H9 (cell line): ENCODE data around the gene DCP1A. TPM values are rescaled to one million over a fixed set of nuclear protein-coding genes. Genes with fewer than 3 reads are reported as not detected.

ENCODE experiments used
- DNase-seq: peaks from one replicate; pipeline ENCODE4 v3.0.0-alpha.2; 2017
- H2AFZ ChIP-seq: one replicate; pipeline ENCODE4 v1.6.1; 2013; ENCODE audit warnings: mild to moderate bottlenecking, low read length, control low read depth, moderate library complexity
- H2AK5ac ChIP-seq: 2 replicates; pipeline ENCODE4 v1.6.1; 2013; ENCODE audit warnings: low read length, control low read depth, mixed read lengths; ENCODE audit not compliant: insufficient read length
- H2BK120ac ChIP-seq: one replicate; pipeline ENCODE4 v1.6.1; 2013; ENCODE audit warnings: low read depth, mild to moderate bottlenecking, low read length, control low read depth, inconsistent platforms; ENCODE audit not compliant: poor library complexity, severe bottlenecking
- H2BK12ac ChIP-seq: 2 replicates; pipeline ENCODE4 v1.6.1; 2013; ENCODE audit warnings: low read length, control low read depth, mixed read lengths, low read depth; ENCODE audit not compliant: insufficient read length
- H2BK15ac ChIP-seq: 2 replicates; pipeline ENCODE4 v1.6.1; 2013; ENCODE audit warnings: low read depth, low read length, control low read depth
- H2BK20ac ChIP-seq: one replicate; pipeline ENCODE4 v1.6.1; 2013; ENCODE audit warnings: low read depth, mild to moderate bottlenecking, low read length, control low read depth, inconsistent platforms; ENCODE audit not compliant: poor library complexity, severe bottlenecking
- H2BK5ac ChIP-seq: 2 replicates; pipeline ENCODE4 v1.6.1; 2013; ENCODE audit warnings: low read length, control low read depth, mixed read lengths; ENCODE audit not compliant: insufficient read length
- H3K14ac ChIP-seq: 2 replicates; pipeline ENCODE4 v1.6.1; 2013; ENCODE audit warnings: low read length, control low read depth; ENCODE audit not compliant: insufficient read depth
- H3K18ac ChIP-seq: 2 replicates; pipeline ENCODE4 v1.6.1; 2013; ENCODE audit warnings: low read depth, mild to moderate bottlenecking, mixed read lengths, low read length, control low read depth; ENCODE audit not compliant: insufficient read length
- H3K23ac ChIP-seq: 2 replicates; pipeline ENCODE4 v1.6.1; 2013; ENCODE audit warnings: low read length, control low read depth, mixed read lengths, low read depth; ENCODE audit not compliant: insufficient read length
- H3K23me2 ChIP-seq: 2 replicates; pipeline ENCODE4 v1.6.1; 2013; ENCODE audit warnings: low read depth, mild to moderate bottlenecking, mixed read lengths, low read length, control low read depth; ENCODE audit not compliant: insufficient read length, poor library complexity, severe bottlenecking
- H3K27ac ChIP-seq: 2 replicates; pipeline ENCODE4 v1.5.1; 2013; ENCODE audit warnings: low read length, control low read depth, mixed read lengths, low read depth; ENCODE audit not compliant: insufficient read length
- H3K27me3 ChIP-seq: 2 replicates; pipeline ENCODE4 v1.6.1; 2013; ENCODE audit warnings: low read length, control low read depth, inconsistent platforms; ENCODE audit not compliant: insufficient read depth
- H3K4ac ChIP-seq: 2 replicates; pipeline ENCODE4 v1.6.1; 2013; ENCODE audit warnings: low read depth, mild to moderate bottlenecking, control low read depth, inconsistent platforms, low read length, moderate library complexity
- H3K4me1 ChIP-seq: 2 replicates; pipeline ENCODE4 v1.6.1; 2013; ENCODE audit warnings: low read length, control low read depth, inconsistent platforms; ENCODE audit not compliant: insufficient read depth
- H3K4me2 ChIP-seq: 2 replicates; pipeline ENCODE4 v1.6.1; 2013; ENCODE audit warnings: low read length, control low read depth, mixed read lengths; ENCODE audit not compliant: insufficient read length, insufficient read depth
- H3K56ac ChIP-seq: 2 replicates; pipeline ENCODE4 v1.6.1; 2013; ENCODE audit warnings: low read depth, mild to moderate bottlenecking, mixed read lengths, low read length, control low read depth; ENCODE audit not compliant: insufficient read length
- H3K79me1 ChIP-seq: 2 replicates; pipeline ENCODE4 v1.6.1; 2013; ENCODE audit warnings: low read depth, mild to moderate bottlenecking, moderate library complexity, low read length, control low read depth, inconsistent platforms; ENCODE audit not compliant: insufficient read depth, poor library complexity, severe bottlenecking
- H3K79me2 ChIP-seq: 2 replicates; pipeline ENCODE4 v1.6.1; 2013; ENCODE audit warnings: low read length, control low read depth, inconsistent platforms; ENCODE audit not compliant: insufficient read depth
- H3K9ac ChIP-seq: 2 replicates; pipeline ENCODE4 v1.6.1; 2013; ENCODE audit warnings: low read length, control low read depth, mixed read lengths; ENCODE audit not compliant: insufficient read length; ENCODE audit errors: extremely low read depth
- H3K9me3 ChIP-seq: one replicate; pipeline ENCODE4 v1.6.1; 2013; ENCODE audit warnings: low read depth, low read length, inconsistent platforms; ENCODE audit not compliant: control insufficient read depth
- H3T11ph ChIP-seq: one replicate; pipeline ENCODE4 v1.6.1; 2013; ENCODE audit warnings: mild to moderate bottlenecking, low read length, control low read depth, inconsistent platforms
- H4K20me1 ChIP-seq: one replicate; pipeline ENCODE4 v1.6.1; 2013; ENCODE audit not compliant: control insufficient read depth, insufficient read length, insufficient read depth
- H4K5ac ChIP-seq: 2 replicates; pipeline ENCODE4 v1.6.1; 2013; ENCODE audit warnings: low read depth, mild to moderate bottlenecking, mixed read lengths, low read length, control low read depth; ENCODE audit not compliant: insufficient read length
- H4K8ac ChIP-seq: replicated peaks from 2 replicates; pipeline ENCODE4 v1.6.1; 2013; ENCODE audit warnings: low read length, control low read depth, mixed read lengths, low read depth; ENCODE audit not compliant: insufficient read length
- H4K91ac ChIP-seq: 2 replicates; pipeline ENCODE4 v1.6.1; 2013; ENCODE audit warnings: low read depth, mild to moderate bottlenecking, moderate library complexity, mixed read lengths, low read length, control low read depth; ENCODE audit not compliant: insufficient read length
- H3K27ac Mint-ChIP-seq, 3 experiments: 2 replicates in 2 of 3; 3 replicates in 1 of 3; pipeline ENCODE4 v1.8.0; 2020 to 2021; ENCODE audit warnings: mixed read lengths in 3 of 3, mild to moderate bottlenecking in 1 of 3, moderate library complexity in 1 of 3
- H3K27me3 Mint-ChIP-seq: 2 replicates; pipeline ENCODE4 v1.8.0; 2021; ENCODE audit warnings: low read depth, mild to moderate bottlenecking, moderate library complexity, mixed read lengths
- H3K36me3 Mint-ChIP-seq, 3 experiments: 2 replicates in 2 of 3; 3 replicates in 1 of 3; pipeline ENCODE4 v1.8.0; 2020 to 2021; ENCODE audit warnings: low read depth in 3 of 3, mixed read lengths in 3 of 3; ENCODE audit not compliant: insufficient read depth in 1 of 3
- H3K4me1 Mint-ChIP-seq, 2 experiments: 2 replicates each; pipeline ENCODE4 v1.8.0; 2020; ENCODE audit warnings: mixed read lengths in 2 of 2
- H3K4me3 Mint-ChIP-seq, 2 experiments: 2 replicates in 1 of 2; 3 replicates in 1 of 2; pipeline ENCODE4 v1.8.0; 2020 to 2021; ENCODE audit warnings: mild to moderate bottlenecking in 2 of 2, mixed read lengths in 2 of 2, moderate library complexity in 1 of 2
- H3K9me3 Mint-ChIP-seq, 2 experiments: 2 replicates in 1 of 2; 3 replicates in 1 of 2; pipeline ENCODE4 v1.8.0; 2020; ENCODE audit warnings: mild to moderate bottlenecking in 2 of 2, mixed read lengths in 2 of 2, moderate library complexity in 1 of 2
- WGBS: extraction: QIAGEN DNeasy Blood & Tissue Kit; methylation state at CpG from one replicate; pipeline ENCODE4 v1.1.7; 2013; ENCODE audit warnings: missing lambda C conversion rate, low lambda C conversion rate, mixed read lengths; ENCODE audit not compliant: insufficient read length; ENCODE audit errors: extremely low coverage; 5-methylcytosine and 5-hydroxymethylcytosine counted together
- total RNA-seq: library from RNA; stranded (reverse); gene quantifications from 2 replicates; pipeline ENCODE4 v1.2.1, GENCODE V29; 2021
- TF ChIP-seq, protein P1 (sequence below): fragments of 200-600 bp; sonication (generic); conservative IDR thresholded peaks from 3 replicates; pipeline ENCODE4 v1.8.0; 2021; ENCODE audit warnings: antibody characterized with exemption, mild to moderate bottlenecking

Gene DCP1A
- total RNA-seq, 1 experiment from 2014 or later, result 17.8 TPM

GRCh38 chr3:53247619-53248018 lies 99.7 kb downstream of the DCP1A start:
- Histone ChIP-seq H4K20me1 (peaks cover 2% of the 10 kb centered on the region), H3K79me1 (peaks cover 8% of the 10 kb centered on the region), H2BK120ac (no peak overlapping the region), H4K5ac (no peak overlapping the region), H3K18ac (no peak overlapping the region), H3K4me2 (no peak overlapping the region), H3K14ac (no peak overlapping the region), H3K27me3 (no peaks in the 10 kb centered on the region), H3K23ac (no peak overlapping the region), H2BK15ac (no peak overlapping the region), H2AFZ (no peak overlapping the region), H3K9ac (no peak overlapping the region), H2BK12ac (no peak overlapping the region), H3K9me3 (no peaks in the 10 kb centered on the region), H4K91ac (no peak overlapping the region), H3K4ac (no peak overlapping the region), H3K56ac (no peak overlapping the region), H3K27ac (no peak overlapping the region), H4K8ac (no peak overlapping the region), H2BK5ac (no peak overlapping the region), H3K79me2 (peaks cover 91% of the 10 kb centered on the region), H3K23me2 (peaks cover 2% of the 10 kb centered on the region), H2AK5ac (no peak overlapping the region), H2BK20ac (no peak overlapping the region), H3K4me1 (peaks cover 29% of the 10 kb centered on the region; the same call in 1 of the 2 replicates), H3T11ph (no peak overlapping the region)
- DNase-seq, result no peak
- H3K36me3 Mint-ChIP-seq, result peaks cover 21 to 36% (median 26%) of the 10 kb centered on the region in 3 experiments; a peak in 6 of 7 replicates
- peaks cover 65 to 70% of the 10 kb centered on the region in 2 experiments for H3K4me1 Mint-ChIP-seq
- no peaks in the 10 kb centered on the region; the same call in 1 of the 2 replicates for H3K27me3 Mint-ChIP-seq
- H3K9me3 Mint-ChIP-seq, result no peaks in the 10 kb centered on the region
- whole genome bisulfite sequencing, result no CpG with 5 or more reads among the region's 2 CpGs
- TF ChIP-seq, protein P1, sequence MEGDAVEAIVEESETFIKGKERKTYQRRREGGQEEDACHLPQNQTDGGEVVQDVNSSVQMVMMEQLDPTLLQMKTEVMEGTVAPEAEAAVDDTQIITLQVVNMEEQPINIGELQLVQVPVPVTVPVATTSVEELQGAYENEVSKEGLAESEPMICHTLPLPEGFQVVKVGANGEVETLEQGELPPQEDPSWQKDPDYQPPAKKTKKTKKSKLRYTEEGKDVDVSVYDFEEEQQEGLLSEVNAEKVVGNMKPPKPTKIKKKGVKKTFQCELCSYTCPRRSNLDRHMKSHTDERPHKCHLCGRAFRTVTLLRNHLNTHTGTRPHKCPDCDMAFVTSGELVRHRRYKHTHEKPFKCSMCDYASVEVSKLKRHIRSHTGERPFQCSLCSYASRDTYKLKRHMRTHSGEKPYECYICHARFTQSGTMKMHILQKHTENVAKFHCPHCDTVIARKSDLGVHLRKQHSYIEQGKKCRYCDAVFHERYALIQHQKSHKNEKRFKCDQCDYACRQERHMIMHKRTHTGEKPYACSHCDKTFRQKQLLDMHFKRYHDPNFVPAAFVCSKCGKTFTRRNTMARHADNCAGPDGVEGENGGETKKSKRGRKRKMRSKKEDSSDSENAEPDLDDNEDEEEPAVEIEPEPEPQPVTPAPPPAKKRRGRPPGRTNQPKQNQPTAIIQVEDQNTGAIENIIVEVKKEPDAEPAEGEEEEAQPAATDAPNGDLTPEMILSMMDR, result no peak
- no peak overlapping the region for H3K4me3 Mint-ChIP-seq
- peak overlapping the region in 2 of 3 experiments; percentile 51 to 76; a peak in 4 of 7 replicates for H3K27ac Mint-ChIP-seq
